HepG2 (cell line): ENCODE data around the gene GATAD2B. TPM values are rescaled to one million over a fixed set of nuclear protein-coding genes. Genes with fewer than 3 reads are reported as not detected.

ENCODE experiments used
- ATAC-seq: fragments of 200-7000 bp; cut with Tn5 transposase; 3 replicates; pipeline ENCODE4 v1.9.1; 2020; ENCODE audit warnings: mild to moderate bottlenecking, moderate library complexity
- BruUV-seq: library from RNA; stranded (reverse); fragments of 400-500 nt; replicated peaks from 2 replicates; lab custom pipeline; 2021; lab: Mats Ljungman, UMichigan
- CTCF ChIA-PET: fragments of 300-600 bp; formaldehyde crosslinking; extraction: SDS; loops from one replicate; lab custom pipeline; 2021; ENCODE audit warnings: low total read pairs, inconsistent platforms, low intra/inter-chr PET ratio; lab: Yijun Ruan, JAX
- POLR2A ChIA-PET: fragments of 350-600 bp; sonication (Branson Sonifier 250); formaldehyde crosslinking; loops from one replicate; lab custom pipeline; 2020; ENCODE audit warnings: antibody characterized with exemption, inconsistent platforms; lab: Yijun Ruan, JAX
- DNase-seq: peaks from one replicate; pipeline ENCODE4 v3.0.0-alpha.2; 2015; ENCODE audit warnings: low spot score
- FAIRE-seq: peaks from 3 replicates; lab custom pipeline; 2011; peaks lifted over from hg19 to GRCh38; lab: Jason Lieb, UNC
- H2AFZ ChIP-seq: one replicate; pipeline ENCODE4 v1.6.1; 2011; ENCODE audit warnings: low read length, inconsistent platforms
- H3K27ac ChIP-seq: fragments of 300-600 bp; 3 replicates; pipeline ENCODE4 v1.8.0; 2011; ENCODE audit warnings: mixed run types, mild to moderate bottlenecking, mixed read lengths, low read length, inconsistent platforms; ENCODE audit not compliant: insufficient read depth; ENCODE audit errors: extremely low read length
- H3K27me3 ChIP-seq, 2 experiments: fragments of 200-600 bp in 1 of 2; 2 replicates in 1 of 2; 3 replicates in 1 of 2; pipeline versions ENCODE4 v1.6.0 to v1.8.0; 2011; ENCODE audit warnings: low read length in 2 of 2, mild to moderate bottlenecking in 2 of 2, moderate library complexity in 2 of 2, inconsistent platforms in 1 of 2; ENCODE audit not compliant: insufficient read depth in 2 of 2, control insufficient read depth in 1 of 2
- H3K36me3 ChIP-seq, 2 experiments: fragments of 200-600 bp in 1 of 2; replicated peaks in 1 of 2; 2 replicates in 1 of 2; 3 replicates in 1 of 2; pipeline versions ENCODE4 v1.5.1 to v1.8.0; 2011; ENCODE audit warnings: low read length in 2 of 2, inconsistent platforms in 1 of 2; ENCODE audit not compliant: insufficient read depth in 2 of 2, control insufficient read depth in 1 of 2
- H3K4me1 ChIP-seq: 2 replicates; pipeline ENCODE4 v1.5.1; 2012; ENCODE audit warnings: low read length, inconsistent platforms; ENCODE audit not compliant: insufficient read depth
- H3K4me2 ChIP-seq: 2 replicates; pipeline ENCODE4 v1.6.0; 2011; ENCODE audit warnings: low read depth, low read length, inconsistent platforms
- H3K4me3 ChIP-seq, 3 experiments: fragments of 200-600 bp in 1 of 3; sonication (generic), shearing (Covaris generic) in 1 of 3; replicated peaks in 1 of 3; 2 replicates each; pipeline ENCODE4 v1.5.1; 2011 to 2016; ENCODE audit warnings: low read length in 3 of 3, inconsistent platforms in 2 of 3, low read depth in 2 of 3, mild to moderate bottlenecking in 2 of 3, control low read depth in 1 of 3, mixed read lengths in 1 of 3; ENCODE audit not compliant: insufficient read depth in 1 of 3
- H3K79me2 ChIP-seq: one replicate; pipeline ENCODE4 v1.6.1; 2011; ENCODE audit warnings: low read length, inconsistent platforms; ENCODE audit not compliant: insufficient read depth
- H3K9ac ChIP-seq: 2 replicates; pipeline ENCODE4 v1.6.0; 2011; ENCODE audit warnings: mild to moderate bottlenecking, low read depth, low read length, inconsistent platforms; ENCODE audit not compliant: insufficient read depth
- H3K9me3 ChIP-seq: 2 replicates; pipeline ENCODE4 v1.5.1; 2012; ENCODE audit warnings: mild to moderate bottlenecking, low read length
- H4K20me1 ChIP-seq: 2 replicates; pipeline ENCODE4 v1.6.0; 2011; ENCODE audit warnings: inconsistent platforms, mild to moderate bottlenecking, low read length, moderate library complexity; ENCODE audit not compliant: insufficient read depth
- HNRNPH1 ChIP-seq: fragments of 200-400 bp; formaldehyde crosslinking; optimal IDR thresholded peaks from 2 replicates; pipeline ENCODE3; 2017; ENCODE audit warnings: mild to moderate bottlenecking, low read depth, low read length
- KDM6A ChIP-seq: IDR thresholded peaks from 2 replicates; pipeline ENCODE4 v1.6.1; 2016; ENCODE audit warnings: low read depth
- KLF11 ChIP-seq: IDR thresholded peaks from 2 replicates; pipeline ENCODE4 v1.6.1; 2016; ENCODE audit warnings: missing compliant biosample characterization
- MTF2 ChIP-seq: sonication (generic); formaldehyde crosslinking; IDR thresholded peaks from 2 replicates; pipeline ENCODE4 v1.5.0; 2020; ENCODE audit warnings: missing genetic modification reagents, borderline replicate concordance
- MZF1 ChIP-seq: sonication (generic); formaldehyde crosslinking; IDR thresholded peaks from 2 replicates; pipeline ENCODE4 v1.8.1; 2023; ENCODE audit warnings: mild to moderate bottlenecking, missing genetic modification reagents, borderline replicate concordance
- NONO ChIP-seq, 2 experiments: fragments of 450-650 bp in 1 of 2; sonication (generic) in 1 of 2; formaldehyde crosslinking in 1 of 2; IDR thresholded peaks in 1 of 2; conservative IDR thresholded peaks in 1 of 2; 2 replicates each; pipeline versions ENCODE4 v1.6.1 to v1.8.0; 2017 to 2022; ENCODE audit warnings: mild to moderate bottlenecking in 1 of 2, missing genetic modification reagents in 1 of 2, moderate library complexity in 1 of 2
- ONECUT2 ChIP-seq: sonication (generic); formaldehyde crosslinking; IDR thresholded peaks from 2 replicates; pipeline ENCODE4 v1.4.0; 2020; ENCODE audit warnings: missing genetic modification reagents
- PHF21A ChIP-seq: sonication (generic); formaldehyde crosslinking; IDR thresholded peaks from 2 replicates; pipeline ENCODE4 v1.5.0; 2020; ENCODE audit warnings: mild to moderate bottlenecking, missing genetic modification reagents
- PHF5A ChIP-seq: IDR thresholded peaks from one replicate; pipeline ENCODE4 v1.6.1; 2018; ENCODE audit warnings: low read depth, missing genetic modification reagents; ENCODE audit not compliant: unreplicated experiment
- PHF8 ChIP-seq: sonication (generic); formaldehyde crosslinking; IDR thresholded peaks from 2 replicates; pipeline ENCODE4 v1.5.0; 2020; ENCODE audit warnings: missing genetic modification reagents
- SCMH1 ChIP-seq: sonication (generic); formaldehyde crosslinking; IDR thresholded peaks from 2 replicates; pipeline ENCODE4 v1.9.0; 2021; ENCODE audit warnings: missing genetic modification reagents, mild to moderate bottlenecking, borderline replicate concordance
- SUZ12 ChIP-seq: fragments of 150-350 bp; IDR thresholded peaks from 2 replicates; pipeline ENCODE4 v1.6.1; 2014; ENCODE audit warnings: low read depth, low read length
- TBP ChIP-seq: sonication (generic); formaldehyde crosslinking; IDR thresholded peaks from 2 replicates; pipeline ENCODE4 v1.5.0; 2020; ENCODE audit warnings: missing genetic modification reagents
- ZNF547 ChIP-seq: sonication (generic); formaldehyde crosslinking; IDR thresholded peaks from 2 replicates; pipeline ENCODE4 v1.5.1; 2020; ENCODE audit warnings: mild to moderate bottlenecking, missing genetic modification reagents
- ZNF761 ChIP-seq: sonication (generic); formaldehyde crosslinking; conservative IDR thresholded peaks from 2 replicates; pipeline ENCODE4 v1.4.0; 2020; ENCODE audit warnings: mild to moderate bottlenecking, missing genetic modification reagents
- ZNF879 ChIP-seq: sonication (generic); formaldehyde crosslinking; IDR thresholded peaks from 2 replicates; pipeline ENCODE4 v1.8.1; 2023; ENCODE audit warnings: missing genetic modification reagents
- WGBS: methylation state at CpG from one replicate; pipeline ENCODE4 v1.1.6; 2017; ENCODE audit warnings: low lambda C conversion rate; 5-methylcytosine and 5-hydroxymethylcytosine counted together
- in situ Hi-C: cut with HindIII; loops from 2 replicates; pipeline ENCODE4 v1.10.0; 2017; ENCODE audit warnings: low pct_unique_long_range_greater_than_20kb; ENCODE audit not compliant: extremely low pct_ligation_motif_present
- intact Hi-C: fragments of 100-400 bp; cut with micrococcal nuclease; formaldehyde crosslinking; loops from one replicate; pipeline ENCODE4 v1.10.0; 2022; ENCODE audit not compliant: unreplicated experiment
- polyA plus RNA-seq, 8 experiments: library from polyadenylated mRNA; depleted of rRNA in 3 of 8; stranded (reverse) in 7 of 8; unstranded in 1 of 8; fragments of >200 nt; fragmentation: Illumina TruSeq in 4 of 8; extraction: Trizol in 4 of 8; gene quantifications; 2 replicates each; pipeline versions ENCODE4 v1.2.1 to v1.2.3, GENCODE V29; 2011 to 2016; ENCODE audit warnings: low read depth in 4 of 8, missing spikeins in 1 of 8, mixed read lengths in 1 of 8; ENCODE audit not compliant: insufficient read depth in 1 of 8
- total RNA-seq, 5 experiments: library from RNA; depleted of rRNA; stranded (reverse); fragments of >200 nt; fragmentation: Illumina TruSeq; extraction: Trizol; gene quantifications; 2 replicates each; pipeline ENCODE4 v1.2.3, GENCODE V29; 2016; ENCODE audit warnings: low read depth in 1 of 5
- TF ChIP-seq, protein P1 (sequence below): sonication (generic); formaldehyde crosslinking; IDR thresholded peaks from 2 replicates; pipeline ENCODE4 v1.9.0; 2022; ENCODE audit warnings: low read depth, missing genetic modification reagents

GATAD2B gene
- total and polyA plus RNA-seq, 2 of the 13 experiments (the other 11 are each of a cell fraction or from before 2014, with no cell fraction given) = 3.2 to 5.2 TPM

DNA sequence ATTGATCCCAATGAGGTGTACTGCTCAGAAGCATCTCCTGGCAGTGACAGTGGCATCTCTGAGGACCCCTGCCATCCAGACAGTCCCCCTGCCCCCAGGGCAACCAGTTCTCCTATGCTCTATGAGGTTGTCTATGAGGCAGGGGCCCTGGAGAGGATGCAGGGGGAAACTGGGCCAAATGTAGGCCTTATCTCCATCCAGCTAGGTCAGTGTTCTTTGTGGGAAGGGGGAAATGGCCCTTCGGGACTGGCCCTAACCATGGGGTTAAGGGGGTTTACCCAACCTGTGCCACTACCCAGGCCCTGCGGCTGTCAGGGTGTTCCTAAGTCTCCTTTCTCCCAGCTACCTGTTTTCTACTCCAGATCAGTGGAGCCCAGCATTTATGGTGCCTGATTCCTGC lies 46.2 kb upstream of the GATAD2B start:
- no peak overlapping the region for H3K27ac ChIP-seq
- ATAC-seq (no peak), FAIRE-seq (no peak), DNase-seq (no peak)
- no peaks in the 10 kb centered on the region for H4K20me1 ChIP-seq
- 94% methylated on average over 2 of the region's 2 CpGs for WGBS
- peaks cover 29% of the 10 kb centered on the region for H3K4me1 ChIP-seq
- H3K36me3 ChIP-seq = peaks cover 0 to 6% of the 10 kb centered on the region in 2 experiments; a peak in 3 of 5 replicates
- peaks cover 3% of the 10 kb centered on the region for H3K79me2 ChIP-seq
- ChIA-PET POLR2A (interaction anchor here (4.3 to 10.0 kb wide), 2 partner anchors 8 to 19 kb away, joined by 92 to 209 read pairs; partner anchors contain the start of genes JTB, RAB13 and RPS27), CTCF (no interaction called here)
- no peaks in the 10 kb centered on the region for H3K27me3 ChIP-seq
- no peaks in the 10 kb centered on the region for H3K9me3 ChIP-seq
- no TSS peak for BruUV-seq
- H3K9ac ChIP-seq = peak overlapping the region; percentile 75; the same call in 1 of the 2 replicates
- intact Hi-C loops (loop anchor here (5.0 kb wide), 1 partner anchor 172 kb away; no protein-coding TSS in a partner anchor), in situ Hi-C loops (no loop called here)
- peak overlapping the region; percentile 98 for H3K4me2 ChIP-seq
- no peak overlapping the region for H2AFZ ChIP-seq
- TF ChIP-seq SCMH1 (no peak), PHF8 (CRISPR knock-in tag) (no peak), MTF2 (CRISPR knock-in tag) (no peak), PHF21A (CRISPR knock-in tag) (no peak), NONO (IDR thresholded peaks at IDR 0.05) (no peak), NONO (CRISPR knock-in tag; conservative IDR thresholded peaks at IDR 0.05) (no peak), ZNF761 (no peak), PHF5A (no peak), SUZ12 (no peak), KDM6A (CRISPR knock-in tag) (no peak), TBP (CRISPR knock-in tag) (no peak), ZNF879 (CRISPR knock-in tag) (no peak), ZNF547 (CRISPR knock-in tag) (no peak), MZF1 (CRISPR knock-in tag) (no peak), HNRNPH1 (no peak), ONECUT2 (CRISPR knock-in tag) (no peak), KLF11 (CRISPR knock-in tag) (no peak)
- TF ChIP-seq, protein P1, sequence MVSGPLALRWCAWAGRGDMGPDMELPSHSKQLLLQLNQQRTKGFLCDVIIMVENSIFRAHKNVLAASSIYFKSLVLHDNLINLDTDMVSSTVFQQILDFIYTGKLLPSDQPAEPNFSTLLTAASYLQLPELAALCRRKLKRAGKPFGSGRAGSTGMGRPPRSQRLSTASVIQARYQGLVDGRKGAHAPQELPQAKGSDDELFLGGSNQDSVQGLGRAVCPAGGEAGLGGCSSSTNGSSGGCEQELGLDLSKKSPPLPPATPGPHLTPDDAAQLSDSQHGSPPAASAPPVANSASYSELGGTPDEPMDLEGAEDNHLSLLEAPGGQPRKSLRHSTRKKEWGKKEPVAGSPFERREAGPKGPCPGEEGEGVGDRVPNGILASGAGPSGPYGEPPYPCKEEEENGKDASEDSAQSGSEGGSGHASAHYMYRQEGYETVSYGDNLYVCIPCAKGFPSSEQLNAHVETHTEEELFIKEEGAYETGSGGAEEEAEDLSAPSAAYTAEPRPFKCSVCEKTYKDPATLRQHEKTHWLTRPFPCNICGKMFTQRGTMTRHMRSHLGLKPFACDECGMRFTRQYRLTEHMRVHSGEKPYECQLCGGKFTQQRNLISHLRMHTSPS (CRISPR knock-in tag) = no peak
- peak overlapping the region in 2 of 3 experiments; percentile 72 to 82; a peak in 2 of 6 replicates for H3K4me3 ChIP-seq
